HG03095 (cell line): Measurements from ENCODE around the gene FBXW8.

ENCODE experiments used
- ATAC-seq: cut with Tn5 transposase; IDR thresholded peaks from one replicate; pipeline ENCODE4 v1.9.1; 2021; ENCODE audit warnings: moderate library complexity; ENCODE audit not compliant: unreplicated experiment

Gene FBXW8

GRCh38 chr12:116954710-116955381, 44.1 kb downstream of the FBXW8 start:
- ATAC-seq, result no peak

DNA sequence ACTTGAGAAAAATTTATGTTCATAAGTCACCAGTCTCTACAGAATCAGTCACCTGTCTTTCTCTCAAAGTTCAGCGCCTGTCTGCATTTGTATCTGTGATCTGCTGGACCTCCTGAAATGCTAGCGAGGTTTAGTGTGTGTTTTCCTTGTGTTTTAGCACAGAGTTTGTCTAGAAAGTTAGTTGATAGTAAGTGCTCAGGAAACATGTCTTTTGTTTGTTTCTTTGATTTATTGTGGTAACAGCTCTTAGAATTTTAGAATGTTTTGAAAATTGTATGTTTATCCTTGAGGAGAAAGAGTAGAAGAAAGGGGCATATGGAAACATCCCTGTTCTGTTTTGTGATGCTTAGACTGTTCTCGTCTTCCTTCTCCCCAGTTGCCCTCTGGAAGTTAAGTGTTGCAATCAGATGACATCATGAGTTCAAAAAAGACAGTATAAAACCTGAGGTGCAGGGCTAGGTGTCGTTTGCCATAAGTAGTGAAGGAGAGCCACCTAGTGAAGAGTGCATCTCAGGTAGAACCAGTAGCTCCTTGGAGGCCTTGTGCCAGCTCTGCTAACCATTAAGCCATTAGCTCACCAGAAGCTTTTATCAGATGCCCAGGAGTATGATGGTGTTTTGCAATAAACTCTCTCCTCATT, 44.8 kb downstream of the FBXW8 start:
- ATAC-seq, result no peak

- no peak for ATAC-seq
Observed at GRCh38 chr12:116958402-116959197, 47.9 kb downstream of the FBXW8 start.

- no peak for ATAC-seq
Observed at GRCh38 chr12:116959198-116959460, 48.4 kb downstream of the FBXW8 start.

- ATAC-seq, result peak; percentile 98
Observed at GRCh38 chr12:116959845-116960514, 49.2 kb downstream of the FBXW8 start.

GRCh38 chr12:116962197-116962596, 51.4 kb downstream of the FBXW8 start:
- no peak for ATAC-seq

- ATAC-seq, result no peak
Observed at GRCh38 chr12:116962783-116963356, 52.1 kb downstream of the FBXW8 start.

DNA sequence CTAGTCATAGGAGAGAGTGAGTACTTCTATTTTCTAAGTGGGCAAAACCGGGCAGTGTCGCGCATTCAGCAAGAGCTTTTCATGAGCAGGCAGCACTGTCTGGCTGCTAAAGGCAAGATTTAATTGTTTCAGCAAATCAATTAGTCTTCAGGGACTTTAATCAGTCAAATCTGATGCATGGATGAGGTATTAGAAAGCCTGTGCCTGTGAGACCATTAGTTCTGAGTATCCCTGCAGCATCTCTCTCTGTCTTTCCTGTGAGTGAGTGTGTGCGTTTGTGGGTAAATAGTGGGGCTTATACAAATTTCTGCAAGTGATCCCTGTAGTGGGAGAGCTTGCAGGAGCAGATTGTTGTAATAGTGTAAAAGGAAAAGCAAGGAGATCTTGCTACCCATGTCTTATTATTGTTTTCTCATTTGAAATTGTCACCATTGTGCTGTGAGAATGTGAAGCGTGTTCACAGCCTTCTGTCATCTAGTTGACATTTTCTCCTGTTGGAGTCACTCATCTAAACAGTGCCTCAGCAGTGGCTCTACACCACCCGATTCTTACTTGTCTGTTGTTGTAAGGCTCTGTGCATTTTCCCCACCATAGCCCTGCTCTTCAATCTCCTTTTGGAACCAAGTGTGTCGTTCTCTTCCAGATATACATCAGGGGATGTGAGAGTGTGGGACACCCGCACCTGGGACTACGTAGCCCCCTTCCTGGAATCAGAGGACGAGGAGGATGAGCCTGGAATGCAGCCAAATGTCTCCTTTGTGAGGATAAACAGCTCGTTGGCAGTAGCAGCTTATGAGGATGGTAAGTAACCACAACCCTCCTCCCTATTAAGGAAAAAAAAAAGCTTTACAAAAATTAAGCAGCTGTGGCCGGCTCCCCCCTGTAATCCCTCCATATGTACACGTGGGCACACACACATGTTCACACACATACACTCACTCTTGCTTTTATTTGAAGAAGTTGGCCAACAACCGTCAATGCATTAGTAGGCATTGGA, 53.6 kb downstream of the FBXW8 start:
- ATAC-seq, result no peak

GRCh38 chr12:116968986-116969385, 58.2 kb downstream of the FBXW8 start:
- ATAC-seq, result no peak

DNA sequence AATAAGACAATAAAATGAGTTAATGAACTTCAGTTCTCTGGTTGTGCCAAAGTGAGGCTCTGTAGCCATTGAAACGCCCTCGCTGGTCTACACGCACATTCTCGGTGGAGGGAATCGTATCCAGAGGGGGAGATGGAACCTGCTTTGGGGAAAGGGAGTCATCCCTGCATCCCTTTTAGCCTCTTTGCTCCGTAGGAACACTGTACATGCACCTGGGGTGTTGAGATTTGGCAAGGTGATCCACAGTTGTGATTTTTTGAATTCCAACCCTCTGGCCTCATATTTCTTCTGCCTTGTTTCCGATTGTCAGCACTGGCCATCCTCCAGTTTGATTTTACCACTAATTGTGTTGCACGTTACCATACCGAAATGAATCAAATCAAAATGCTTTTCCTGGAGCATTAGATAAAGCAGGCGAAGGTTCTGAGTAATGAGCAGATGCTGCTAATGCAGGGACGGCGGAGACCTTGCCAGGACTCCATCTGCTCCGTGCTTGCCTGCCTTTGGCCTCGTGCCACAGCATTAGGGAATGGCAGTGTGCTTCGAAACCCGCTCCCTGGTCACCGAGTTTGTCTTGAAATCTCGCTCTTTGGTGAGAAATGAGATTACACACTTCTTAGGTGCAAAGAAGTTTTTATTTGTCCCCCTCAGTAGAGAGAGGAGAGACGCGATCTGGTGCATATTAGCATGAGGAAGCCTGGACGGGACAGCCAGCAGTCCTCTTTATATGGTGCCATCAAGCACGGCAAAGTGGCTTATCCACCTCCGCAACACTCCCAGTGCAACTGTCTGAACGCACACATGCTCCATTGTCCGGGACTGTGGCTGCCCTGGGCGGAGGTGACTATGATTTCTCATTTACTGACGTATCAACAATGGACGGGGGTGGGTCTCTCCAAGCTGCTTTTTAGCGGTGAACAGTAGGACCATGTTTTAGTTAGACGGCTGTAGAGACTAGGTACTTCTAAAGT, 59.1 kb downstream of the FBXW8 start:
- ATAC-seq, result no peak

GRCh38 chr12:116971222-116971621, 60.5 kb downstream of the FBXW8 start:
- ATAC-seq, result no peak

DNA sequence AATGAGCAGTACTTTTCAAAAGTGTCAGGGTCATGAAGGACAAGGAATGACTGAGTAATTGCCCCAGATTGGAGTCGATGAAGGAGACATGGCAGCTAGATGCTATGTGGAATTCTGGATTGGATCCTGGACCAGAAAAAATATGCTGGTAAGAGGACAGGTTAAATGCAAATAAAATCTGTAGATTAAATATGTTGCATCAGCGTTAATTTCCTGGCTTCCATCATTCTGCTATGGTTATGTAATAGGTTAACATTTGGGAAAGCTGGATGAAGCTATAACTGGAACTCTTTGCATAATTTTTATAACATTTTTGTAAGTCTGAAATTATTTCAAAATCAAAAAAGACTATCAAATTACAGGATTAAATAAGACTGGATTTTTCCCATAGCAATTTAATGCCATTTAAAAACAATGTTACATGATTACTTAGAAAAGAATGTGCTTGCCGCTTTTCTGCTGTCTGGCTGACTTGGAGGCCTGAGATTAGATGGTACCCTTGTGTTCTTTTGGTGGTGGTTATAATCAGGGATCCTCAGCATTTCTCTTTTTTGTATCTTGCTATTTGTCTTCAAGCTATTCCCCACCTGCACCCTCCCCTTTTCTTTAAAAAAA, 65.1 kb downstream of the FBXW8 start:
- no peak for ATAC-seq

- peak; percentile 59 for ATAC-seq
Observed at GRCh38 chr12:116977465-116978380, 67.0 kb downstream of the FBXW8 start.

DNA sequence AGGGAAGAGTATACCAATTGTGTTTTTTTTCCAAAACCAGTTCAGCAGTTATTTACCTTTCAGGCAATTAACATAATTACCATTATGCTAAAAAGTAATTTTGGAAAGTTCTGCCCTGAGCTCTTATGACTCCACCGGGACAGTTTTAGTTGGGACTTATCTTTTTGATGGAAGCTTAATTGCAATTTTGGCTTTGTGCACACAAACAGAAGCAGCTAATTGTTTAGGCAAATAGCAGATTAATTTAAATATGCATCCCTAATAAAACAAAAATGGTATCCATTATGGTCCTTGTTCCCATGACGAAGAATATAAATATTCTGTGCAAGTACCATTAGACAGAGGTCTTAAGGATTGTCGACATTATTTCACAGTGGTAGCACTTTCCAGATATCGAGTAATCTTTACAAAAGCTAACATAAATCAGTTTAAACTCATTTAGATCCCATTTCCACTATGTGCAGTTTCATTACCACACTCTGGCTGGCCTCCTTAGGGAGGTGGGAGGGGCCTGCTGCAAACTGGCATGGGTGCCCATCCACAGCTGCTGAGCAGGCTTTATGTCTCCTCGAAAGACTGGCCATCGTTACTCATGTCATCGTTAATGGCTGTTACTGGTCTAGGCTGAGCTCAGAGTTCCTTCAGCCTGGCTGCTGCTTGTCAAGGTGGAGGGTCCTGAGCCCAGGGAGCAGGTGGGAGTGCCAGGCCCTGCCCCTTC, 68.2 kb downstream of the FBXW8 start:
- no peak for ATAC-seq

DNA sequence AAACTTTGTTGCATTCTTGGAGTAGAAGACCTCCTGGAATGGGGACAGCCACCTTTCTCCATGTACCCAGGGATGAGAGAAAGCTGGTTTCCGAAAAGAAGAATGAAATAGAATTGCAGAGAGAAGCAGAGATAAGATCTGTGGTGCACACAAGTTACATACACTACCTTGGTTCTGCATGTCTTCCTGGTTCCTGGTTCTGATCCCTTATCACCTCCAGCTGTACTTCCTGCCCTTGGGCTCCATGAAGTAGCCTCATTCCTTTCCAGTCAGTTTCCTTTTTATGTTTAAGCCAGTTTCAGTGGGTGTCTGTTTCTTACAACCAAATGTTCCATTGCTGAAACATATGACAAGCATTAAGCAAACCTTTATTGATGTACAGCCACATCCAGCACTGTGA, 69.3 kb downstream of the FBXW8 start:
- ATAC-seq, result no peak

- ATAC-seq, result no peak
Observed at GRCh38 chr12:116982791-116983411, 72.2 kb downstream of the FBXW8 start.
